ENCODE results near the gene FXYD4.
"Not testable (repeated sequence)": the region's sequence is repeated elsewhere in the genome, so short reads cannot be mapped to it uniquely, and the experiment has no call there.

Gene FXYD4, protein sequence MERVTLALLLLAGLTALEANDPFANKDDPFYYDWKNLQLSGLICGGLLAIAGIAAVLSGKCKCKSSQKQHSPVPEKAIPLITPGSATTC

GRCh38 chr10:43371418-43371817, at the start of gene FXYD4:
Gene FXYD4 (plus strand): TSS chr10:43371636. CDS start chr10:43373747, 2,111 bp downstream.
- DNase-seq: no peak

DNA sequence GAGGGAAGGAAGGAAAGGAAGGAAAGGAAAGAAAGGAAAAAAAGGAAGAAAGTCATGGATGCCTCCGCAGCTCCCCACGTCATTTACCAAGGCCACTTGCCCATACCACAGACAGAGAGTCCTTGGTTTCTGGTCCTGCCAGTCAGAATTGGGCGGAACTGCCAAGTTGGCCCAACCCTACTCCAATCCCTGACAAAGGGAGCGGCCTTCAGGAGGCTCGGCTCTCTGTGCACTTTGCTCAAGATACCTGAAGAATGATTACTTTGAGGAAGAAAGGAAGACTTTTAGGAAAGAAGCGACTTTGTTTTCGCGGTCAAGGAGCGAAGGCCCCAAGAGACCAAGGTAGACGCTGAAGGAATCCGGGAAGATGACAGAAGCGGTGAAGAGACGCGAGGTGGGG, 49.1 kb upstream of the FXYD4 start:
- DNase-seq: no peak

GRCh38 chr10:43322769-43323168, 48.7 kb upstream of the FXYD4 start:
- DNase-seq: no peak

- no peak for DNase-seq
These were observed 48.2 kb upstream of the FXYD4 start for GRCh38 chr10:43323245-43323644.

DNA sequence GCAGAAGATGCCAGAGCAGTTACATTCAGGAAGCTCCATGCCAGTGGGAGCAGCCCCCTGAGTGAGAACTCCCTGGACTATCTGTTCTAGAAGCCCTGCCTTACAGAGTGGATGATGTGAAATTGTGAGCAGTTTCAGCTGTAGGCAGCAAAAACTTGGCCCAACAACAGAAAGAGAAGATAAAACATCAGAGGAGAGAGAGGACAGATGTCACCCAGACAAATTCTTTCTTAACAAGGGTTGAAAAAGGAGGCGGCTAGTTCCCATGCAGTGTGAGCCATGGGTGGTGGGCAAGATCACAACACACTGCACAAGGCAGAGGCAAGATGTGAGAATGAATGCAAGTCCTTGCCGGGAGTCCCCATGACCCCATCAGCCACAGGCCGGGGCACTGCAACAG, 46.6 kb upstream of the FXYD4 start:
- DNase-seq: no peak

DNA sequence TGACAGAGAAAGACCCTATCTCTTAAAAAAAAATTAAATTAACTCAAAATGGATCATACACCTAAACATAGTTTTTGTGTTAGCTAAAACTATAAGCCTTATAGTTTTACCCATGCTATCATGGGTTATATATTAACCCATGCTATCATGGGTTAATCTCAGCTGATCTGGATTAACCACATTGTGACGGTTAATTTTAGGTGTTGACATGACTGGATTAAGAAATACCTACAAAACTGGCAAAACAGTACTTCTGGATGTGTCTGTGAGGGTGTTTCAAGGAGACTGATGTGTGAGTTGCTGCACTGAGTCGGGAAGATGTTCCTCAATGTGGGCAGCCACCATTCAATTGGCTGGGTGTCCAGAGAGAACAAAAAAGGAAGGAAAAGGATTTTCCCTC, 44.3 kb upstream of the FXYD4 start:
- no peak for DNase-seq

DNA sequence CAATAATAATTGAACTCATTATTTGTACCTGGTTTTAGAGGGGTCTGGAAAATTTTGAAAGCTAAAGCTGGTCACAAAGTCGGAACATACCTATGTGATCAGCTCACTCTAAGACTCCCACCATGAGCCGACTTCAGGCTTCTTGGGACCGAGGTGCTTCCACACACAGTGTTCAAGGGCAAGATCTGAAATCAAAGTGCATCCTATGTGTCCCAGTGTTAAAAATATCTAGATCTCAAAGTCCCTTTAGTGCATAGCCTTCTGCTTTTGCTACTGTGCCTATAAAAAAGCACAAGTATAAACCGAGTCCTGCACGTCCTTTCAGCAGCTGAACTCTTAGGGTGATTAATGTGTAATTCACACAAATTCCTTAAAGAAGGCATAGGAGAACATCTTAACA, 43.5 kb upstream of the FXYD4 start:
- DNase-seq: no peak

GRCh38 chr10:43328810-43329209, 42.6 kb upstream of the FXYD4 start:
- not testable (repeated sequence) for DNase-seq

- DNase-seq: not testable (repeated sequence)
These were observed 42.1 kb upstream of the FXYD4 start for GRCh38 chr10:43329246-43329885.

GRCh38 chr10:43330049-43330823, 41.2 kb upstream of the FXYD4 start:
- DNase-seq: not testable (repeated sequence)

DNA sequence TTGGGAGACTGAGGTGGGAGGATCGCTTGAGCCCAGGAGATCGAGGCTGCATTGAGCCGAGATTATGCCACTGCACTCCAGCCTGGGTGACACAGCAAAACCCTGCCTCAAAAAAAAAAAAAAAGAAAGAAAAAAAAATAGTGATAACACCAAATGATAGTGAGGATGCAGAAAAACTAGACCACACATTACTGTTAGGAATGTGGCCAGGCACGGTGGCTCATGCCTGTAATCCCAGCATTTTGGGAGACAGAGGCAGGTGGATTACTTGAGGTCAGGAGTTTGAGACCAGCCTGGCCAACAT, 40.7 kb upstream of the FXYD4 start:
- DNase-seq: not testable (repeated sequence)

GRCh38 chr10:43333653-43334052, 37.8 kb upstream of the FXYD4 start:
- DNase-seq: no peak

DNA sequence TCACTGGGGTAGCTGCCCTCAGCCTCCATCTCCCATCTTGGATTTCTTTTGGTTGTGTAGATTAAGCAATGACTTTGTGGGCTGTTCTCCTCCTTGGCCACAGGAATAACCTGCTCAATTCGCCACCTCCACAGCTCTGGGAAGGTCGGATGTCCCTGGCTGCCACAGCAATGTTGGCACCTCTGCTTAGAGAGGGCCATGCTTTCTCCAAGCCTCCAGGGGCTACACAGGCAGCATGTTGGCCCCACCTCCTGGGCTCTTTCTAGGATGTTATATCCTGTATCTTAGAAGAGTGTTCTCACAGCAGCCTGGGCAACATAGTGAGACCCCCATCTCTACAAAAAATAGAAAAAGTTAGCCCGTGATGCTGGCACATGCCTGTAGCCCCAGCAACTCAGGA, 35.4 kb upstream of the FXYD4 start:
- no peak for DNase-seq

- no peak for DNase-seq
These were observed 34.7 kb upstream of the FXYD4 start for GRCh38 chr10:43336641-43337318.

DNA sequence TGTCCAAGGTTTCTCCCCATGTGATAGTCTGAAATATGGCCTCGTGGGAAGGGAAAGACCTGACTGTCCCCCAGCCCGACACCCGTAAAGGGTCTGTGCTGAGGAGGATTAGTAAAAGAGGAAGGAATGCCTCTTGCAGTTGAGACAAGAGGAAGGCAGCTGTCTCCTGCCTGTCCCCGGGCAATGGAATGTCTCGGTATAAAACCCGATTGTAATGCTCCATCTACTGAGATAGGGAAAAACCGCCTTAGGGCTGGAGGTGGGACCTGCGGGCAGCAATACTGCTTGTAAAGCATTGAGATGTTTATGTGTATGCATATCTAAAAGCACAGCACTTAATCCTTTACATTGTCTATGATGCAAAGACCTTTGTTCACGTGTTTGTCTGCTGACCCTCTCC, 33.9 kb upstream of the FXYD4 start:
- DNase-seq: not testable (repeated sequence)

DNA sequence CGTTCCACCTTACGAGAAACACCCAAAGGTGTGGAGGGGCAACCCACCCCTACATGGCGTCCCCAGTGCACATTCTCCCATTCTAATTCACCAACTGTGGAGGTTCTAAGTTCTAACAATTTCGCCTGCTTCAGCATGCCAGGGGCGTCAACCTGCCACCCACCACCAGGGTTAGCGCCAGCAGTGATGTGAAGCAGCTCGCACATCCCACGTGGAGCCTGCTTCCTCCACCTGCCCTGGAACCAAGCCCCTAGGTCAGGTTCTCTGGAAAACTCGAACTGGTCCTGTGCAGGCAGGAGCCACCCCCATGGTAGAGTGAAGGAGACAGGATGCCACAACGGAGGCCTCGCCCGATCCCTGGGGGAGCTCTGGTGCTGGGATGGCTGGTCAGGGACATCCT, 33.3 kb upstream of the FXYD4 start:
- DNase-seq: no peak

DNA sequence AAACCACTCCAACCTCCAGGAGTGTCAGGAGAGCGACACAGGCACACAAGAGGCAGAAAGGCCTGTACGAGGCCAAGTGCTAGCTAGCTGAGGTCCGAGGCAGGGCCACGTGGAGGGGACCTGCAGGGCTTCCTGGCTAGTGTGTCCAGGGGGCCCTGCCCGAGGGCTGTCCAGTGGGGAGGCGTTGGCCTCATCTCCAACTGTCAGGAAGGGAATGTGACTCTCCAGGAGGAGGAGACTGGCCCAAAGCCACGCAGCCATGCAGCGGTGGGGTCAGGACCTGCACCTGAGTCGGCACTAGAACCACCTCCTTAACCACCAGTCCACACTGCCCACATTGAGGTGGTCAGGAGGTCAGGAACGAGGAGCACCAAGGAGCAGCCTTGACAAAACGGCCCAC, 32.3 kb upstream of the FXYD4 start:
- DNase-seq: no peak

DNA sequence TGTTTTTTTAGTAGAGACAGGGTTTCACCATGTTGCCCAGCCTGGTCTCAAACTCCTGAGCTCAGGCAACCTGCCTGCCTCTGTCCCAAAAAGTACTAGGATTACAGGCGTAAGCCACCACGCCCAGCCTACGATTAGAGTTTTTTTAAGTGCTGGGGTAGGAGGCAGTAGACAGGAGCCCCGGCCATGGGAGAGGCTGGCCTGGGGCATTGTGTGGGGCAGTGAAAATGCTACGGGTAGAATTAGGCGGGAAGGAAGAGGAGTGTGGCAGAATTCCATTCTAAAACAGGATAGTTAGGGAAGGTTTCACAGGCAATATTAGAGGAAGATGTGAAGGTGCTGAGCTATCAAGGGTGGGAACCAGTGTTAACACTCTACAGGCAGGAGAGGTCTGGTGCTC, 31.3 kb upstream of the FXYD4 start:
- DNase-seq: no peak

- DNase-seq: no peak
These were observed 30.8 kb upstream of the FXYD4 start for GRCh38 chr10:43340619-43341018.

GRCh38 chr10:43341450-43341849, 30.0 kb upstream of the FXYD4 start:
- no peak for DNase-seq

- DNase-seq: no peak
These were observed 28.9 kb upstream of the FXYD4 start for GRCh38 chr10:43342279-43343125.

DNA sequence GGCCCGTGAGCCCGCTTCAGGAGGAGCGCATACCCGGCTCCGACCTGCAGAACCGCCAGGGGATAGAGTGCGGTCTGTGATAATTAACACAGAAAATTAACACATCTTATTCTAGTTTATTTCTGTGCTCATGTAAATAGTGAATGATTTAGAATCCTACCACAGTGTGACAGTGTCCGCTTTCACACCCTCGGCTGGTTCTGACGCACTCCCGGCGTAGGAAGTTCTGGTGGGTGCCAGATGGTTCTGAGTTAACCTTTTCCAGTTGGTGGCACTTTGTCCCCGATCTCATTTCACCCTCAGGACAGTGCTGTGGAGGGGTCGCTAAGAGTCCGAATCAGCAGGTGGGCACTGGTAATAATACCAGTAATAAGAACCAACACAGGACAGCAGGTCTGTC, 28.3 kb upstream of the FXYD4 start:
- no peak for DNase-seq

- DNase-seq: no peak
These were observed 27.4 kb upstream of the FXYD4 start for GRCh38 chr10:43344051-43344450.
